Endothelial cell of umbilical vein (primary cell): ENCODE measurements around the gene GAB1. TPM values are rescaled to one million over a fixed set of nuclear protein-coding genes. Genes with fewer than 3 reads are reported as not detected.

Experiments used
- BruUV-seq: library from RNA; stranded (reverse); fragments of 400-500 nt; replicated peaks from 2 replicates; lab custom pipeline; 2021; lab: Mats Ljungman, UMichigan
- CTCF ChIA-PET: fragments of 300-600, 350-600 bp; sonication (Branson Sonifier 250); formaldehyde crosslinking; loops from one replicate; lab custom pipeline; 2021; ENCODE audit warnings: antibody characterized with exemption, inconsistent platforms; lab: Charles Lee
- POLR2A ChIA-PET: fragments of 300-600, 350-600 bp; sonication (Branson Sonifier 250); formaldehyde crosslinking; loops from one replicate; lab custom pipeline; 2021; ENCODE audit warnings: antibody characterized with exemption, inconsistent platforms; lab: Charles Lee
- DNase-seq: peaks from one replicate; pipeline ENCODE4 v3.0.0-alpha.2; 2011; ENCODE audit warnings: low read depth, low spot score
- FAIRE-seq: peaks from 2 replicates; lab custom pipeline; 2011; peaks lifted over from hg19 to GRCh38; lab: Jason Lieb, UNC
- H2AFZ ChIP-seq: 2 replicates; pipeline ENCODE4 v1.6.0; 2012; ENCODE audit warnings: low read depth, low read length, control low read depth, inconsistent platforms
- H3K27ac ChIP-seq: 2 replicates; pipeline ENCODE4 v1.5.1; 2011; ENCODE audit warnings: low read depth, mild to moderate bottlenecking, control low read depth, low read length, moderate library complexity; ENCODE audit not compliant: insufficient read depth
- H3K27me3 ChIP-seq, 2 experiments: 2 replicates each; pipeline versions ENCODE4 v1.6.0 to v1.6.1; 2011; ENCODE audit warnings: low read length in 2 of 2, mixed read lengths in 1 of 2; ENCODE audit not compliant: control insufficient read depth in 2 of 2, insufficient read depth in 2 of 2
- H3K36me3 ChIP-seq, 2 experiments: 2 replicates in 1 of 2; 3 replicates in 1 of 2; pipeline ENCODE4 v1.5.1; 2011; ENCODE audit warnings: low read length in 2 of 2, mild to moderate bottlenecking in 1 of 2, moderate library complexity in 1 of 2; ENCODE audit not compliant: control insufficient read depth in 2 of 2, insufficient read depth in 2 of 2; ENCODE audit errors: extremely low read depth in 1 of 2
- H3K4me1 ChIP-seq: 3 replicates; pipeline ENCODE4 v1.5.1; 2011; ENCODE audit warnings: mild to moderate bottlenecking, low read length; ENCODE audit not compliant: control insufficient read depth, insufficient read depth; ENCODE audit errors: extremely low read depth
- H3K4me2 ChIP-seq: 2 replicates; pipeline ENCODE4 v1.6.1; 2011; ENCODE audit warnings: low read length, control low read depth, mixed read lengths; ENCODE audit not compliant: insufficient read depth
- H3K4me3 ChIP-seq, 3 experiments: fragments of 200-600 bp in 1 of 3; sonication (generic), shearing (Covaris generic) in 1 of 3; replicated peaks in 1 of 3; 2 replicates each; pipeline ENCODE4 v1.5.1; 2011 to 2016; ENCODE audit warnings: control low read depth in 3 of 3, low read length in 3 of 3, mild to moderate bottlenecking in 2 of 3, inconsistent platforms in 1 of 3, low read depth in 1 of 3, moderate library complexity in 1 of 3; ENCODE audit not compliant: insufficient read depth in 1 of 3
- H3K79me2 ChIP-seq: 2 replicates; pipeline ENCODE4 v1.6.0; 2012; ENCODE audit warnings: low read length, inconsistent platforms; ENCODE audit not compliant: control insufficient read depth, insufficient read depth
- H3K9ac ChIP-seq: replicated peaks from 2 replicates; pipeline ENCODE3; 2011; ENCODE audit warnings: low read length, control low read depth; ENCODE audit not compliant: insufficient read depth; ENCODE audit errors: extremely low read depth
- H3K9me1 ChIP-seq: replicated peaks from 3 replicates; pipeline ENCODE4 v1.6.0; 2011; ENCODE audit warnings: mild to moderate bottlenecking, low read length; ENCODE audit not compliant: control insufficient read depth, insufficient read depth; ENCODE audit errors: extremely low read depth
- H3K9me3 ChIP-seq: replicated peaks from 2 replicates; pipeline ENCODE4 v1.5.1; 2012; ENCODE audit warnings: low read length, inconsistent platforms; ENCODE audit not compliant: control insufficient read depth, insufficient read depth
- H4K20me1 ChIP-seq: replicated peaks from 2 replicates; pipeline ENCODE3; 2011; ENCODE audit warnings: mild to moderate bottlenecking, low read length; ENCODE audit not compliant: control insufficient read depth, insufficient read depth; ENCODE audit errors: extremely low read depth
- CTCF ChIP-seq, 2 donors: IDR thresholded peaks; 1 replicate in 1 of 2; 2 replicates in 1 of 2; pipeline ENCODE4 v1.5.1; 2011; ENCODE audit warnings: low read length in 2 of 2, mild to moderate bottlenecking in 2 of 2, moderate library complexity in 2 of 2, control low read depth in 1 of 2, inconsistent platforms in 1 of 2, low read depth in 1 of 2; ENCODE audit not compliant: insufficient read depth in 1 of 2; ENCODE audit errors: extremely low read depth in 1 of 2
- EZH2 ChIP-seq: IDR thresholded peaks from 2 replicates; pipeline ENCODE4 v1.6.1; 2012; ENCODE audit warnings: borderline replicate concordance, low read depth, mild to moderate bottlenecking, moderate library complexity, low read length, inconsistent platforms; ENCODE audit not compliant: severe bottlenecking
- FOS ChIP-seq: IDR thresholded peaks from 2 replicates; pipeline ENCODE4 v1.6.1; 2011; ENCODE audit warnings: mild to moderate bottlenecking, low read length, moderate library complexity, borderline replicate concordance; ENCODE audit not compliant: insufficient read depth
- GATA2 ChIP-seq: IDR thresholded peaks from 2 replicates; pipeline ENCODE4 v1.7.0; 2011; ENCODE audit warnings: low read depth, mild to moderate bottlenecking, moderate library complexity, mixed read lengths, low read length; ENCODE audit not compliant: insufficient read length, insufficient read depth
- JUN ChIP-seq: IDR thresholded peaks from 2 replicates; pipeline ENCODE4 v1.6.1; 2011; ENCODE audit warnings: borderline replicate concordance, low read depth; ENCODE audit not compliant: insufficient read length, insufficient read depth
- MYC ChIP-seq: IDR thresholded peaks from one replicate; pipeline ENCODE4 v1.6.1; 2011; ENCODE audit warnings: mild to moderate bottlenecking, low read depth, low read length
- POLR2A ChIP-seq: IDR thresholded peaks from 2 replicates; pipeline ENCODE4 v1.6.1; 2012; ENCODE audit warnings: low read depth, mild to moderate bottlenecking, control low read depth, low read length
- POLR2AphosphoS5 ChIP-seq: IDR thresholded peaks from 2 replicates; pipeline ENCODE4 v1.6.1; 2012; ENCODE audit warnings: low read depth, mild to moderate bottlenecking, control low read depth, low read length, moderate library complexity; ENCODE audit not compliant: insufficient read depth
- dilution Hi-C: fragments of 300-500 bp; cut with MboI; formaldehyde crosslinking; loops from one replicate; pipeline ENCODE4 v1.15.0; 2019; ENCODE audit warnings: low sequenced_read_pairs; ENCODE audit not compliant: extremely low pct_ligation_motif_present
- intact Hi-C: fragments of 100-400 bp; cut with micrococcal nuclease; formaldehyde crosslinking; loops from one replicate; pipeline ENCODE4 v1.10.0; 2022
- polyA plus RNA-seq, 4 experiments: library from polyadenylated mRNA; depleted of rRNA in 3 of 4; stranded (reverse) in 3 of 4; unstranded in 1 of 4; fragments of >200 nt; gene quantifications; 2 replicates each; pipeline versions ENCODE4 v1.2.1 to v1.2.3, GENCODE V29; 2011 to 2012; ENCODE audit warnings: missing spikeins in 1 of 4
- total RNA-seq: library from RNA; stranded (reverse); gene quantifications from 2 replicates; pipeline ENCODE4 v1.2.3, GENCODE V29; 2021
- TF ChIP-seq, protein P1 (sequence below): IDR thresholded peaks from 2 replicates; pipeline ENCODE4 v1.6.1; 2011; ENCODE audit not compliant: insufficient read depth, insufficient read length

GAB1 gene
- total and polyA plus RNA-seq, 2 donors (not counting 3 experiments of a cell fraction or from before 2014, with no cell fraction given): 9.3 to 37.7 TPM

- intact Hi-C loops: no loop called here
Measured at GRCh38 chr4:143502231-143502630, 165.6 kb downstream of the GAB1 start.

More at GRCh38 chr4:143502231-143502630, 165.6 kb downstream of the GAB1 start:
- FAIRE-seq (no peak), DNase-seq (no peak)
- TF ChIP-seq POLR2AphosphoS5: no peak
- no peak for TF ChIP-seq MYC
- TF ChIP-seq JUN: no peak
- TF ChIP-seq POLR2A: no peak
- no peak for TF ChIP-seq FOS
- no peak for TF ChIP-seq EZH2
- TF ChIP-seq, protein P1, sequence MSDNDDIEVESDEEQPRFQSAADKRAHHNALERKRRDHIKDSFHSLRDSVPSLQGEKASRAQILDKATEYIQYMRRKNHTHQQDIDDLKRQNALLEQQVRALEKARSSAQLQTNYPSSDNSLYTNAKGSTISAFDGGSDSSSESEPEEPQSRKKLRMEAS: no peak
- TF ChIP-seq CTCF (IDR thresholded peaks at IDR 0.05; ENCODE audit: extremely low read depth in 1 of 2, insufficient read depth in 1 of 2, low read depth in 1 of 2, low read length in 2 of 2): no peak
- no peak for TF ChIP-seq GATA2
- Histone ChIP-seq H3K4me3 (no peak overlapping the region), H3K27ac (no peak overlapping the region), H3K9me3 (no peaks in the 10 kb centered on the region), H3K9ac (no peak overlapping the region), H4K20me1 (no peaks in the 10 kb centered on the region), H3K4me1 (no peaks in the 10 kb centered on the region), H3K36me3 (no peaks in the 10 kb centered on the region), H3K9me1 (no peaks in the 10 kb centered on the region), H3K27me3 (peaks cover 0 to 3% of the 10 kb centered on the region in 2 experiments), H2AFZ (no peak overlapping the region), H3K4me2 (no peak overlapping the region), H3K79me2 (no peaks in the 10 kb centered on the region)
- ChIA-PET CTCF (interaction anchor here (0.7 kb wide), 1 partner anchor 15 kb away, joined by 3 read pairs; no protein-coding TSS in a partner anchor), POLR2A (no interaction called here)
- dilution Hi-C loops: no loop called here
- no TSS peak for BruUV-seq
